Stimulated activated CD4-positive, alpha-beta T cell treated with anti-CD3 and anti-CD28 coated beads, Interleukin-15, amount 100 ng/mL, for 48 hours (primary cell): ENCODE data around the gene ADRA1B.

ENCODE experiments used
- DNase-seq, 2 donors: peaks; one replicate each; pipeline ENCODE4 v3.0.0-alpha.2; 2020; ENCODE audit warnings: low read depth in 2 of 2

ADRA1B gene

DNA sequence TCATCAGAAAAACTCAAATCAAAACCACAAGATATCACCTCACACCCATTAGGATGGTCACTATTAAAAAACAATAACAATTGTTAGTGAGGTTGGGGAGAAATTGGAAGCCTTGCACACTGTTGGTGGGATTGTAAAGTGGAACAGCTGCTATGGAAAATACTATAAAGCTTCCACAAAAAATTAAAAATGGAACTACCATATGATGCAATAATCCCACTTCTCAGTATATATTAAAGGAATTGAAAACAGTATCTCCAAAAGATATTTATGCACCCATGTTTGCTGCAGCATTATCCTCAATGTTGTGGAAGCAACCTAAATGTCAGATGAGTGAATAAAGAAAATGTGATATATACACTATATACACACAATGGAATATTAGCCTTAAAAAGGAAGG is 14.5 kb upstream of the ADRA1B start:
- DNase-seq = no peak

DNA sequence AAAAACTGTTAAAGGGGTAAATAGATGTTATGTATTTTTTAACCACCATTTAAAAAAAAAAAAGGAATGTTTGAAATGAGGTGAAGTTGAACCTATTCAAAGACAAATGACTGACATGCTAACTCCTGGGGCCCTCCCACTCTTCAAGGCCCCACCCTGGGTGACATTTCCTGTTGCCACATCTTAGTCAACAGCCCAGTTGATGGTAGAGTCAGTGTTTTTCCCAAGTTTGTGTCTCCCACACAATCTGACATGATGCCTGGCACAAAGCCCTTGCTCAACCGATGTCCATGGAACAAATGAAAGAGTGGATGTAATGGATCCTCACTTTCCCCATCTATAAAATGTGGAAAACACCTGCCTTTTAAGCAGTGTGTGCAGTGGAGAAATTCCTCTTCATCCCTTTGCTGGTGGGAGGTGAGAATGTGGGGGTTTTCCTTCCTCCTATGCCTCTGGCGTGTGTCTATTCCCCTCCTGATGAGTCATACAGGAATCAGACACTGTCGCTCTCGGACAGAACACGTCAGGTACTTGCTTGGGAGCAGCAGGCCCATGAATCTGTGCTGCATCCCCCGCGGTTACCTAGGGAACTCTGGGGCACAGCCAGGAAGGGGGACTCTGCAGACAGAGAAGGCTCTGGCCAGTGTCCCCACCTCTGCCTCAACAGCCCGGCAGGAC is 13.7 kb upstream of the ADRA1B start:
- DNase-seq = no peak

DNA sequence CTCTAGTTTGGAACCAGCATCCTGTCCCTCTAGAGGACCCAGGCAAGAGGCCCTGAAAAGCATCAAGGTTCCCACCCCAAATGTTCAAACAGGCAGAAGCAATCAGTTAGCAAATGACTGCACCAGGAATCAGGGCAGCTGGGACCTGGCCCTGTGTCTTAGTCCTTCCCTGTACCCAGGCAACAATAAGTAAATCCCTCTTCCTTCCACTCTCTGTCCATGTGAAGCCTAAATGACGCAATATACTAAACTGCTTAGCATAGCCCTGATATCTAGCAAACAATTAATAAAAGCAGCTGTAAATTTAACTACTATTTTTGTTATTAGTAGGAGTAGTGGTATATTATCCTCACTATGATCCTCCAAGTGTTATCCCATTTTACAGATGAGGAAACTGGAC is 13.2 kb upstream of the ADRA1B start:
- DNase-seq = no peak

DNA sequence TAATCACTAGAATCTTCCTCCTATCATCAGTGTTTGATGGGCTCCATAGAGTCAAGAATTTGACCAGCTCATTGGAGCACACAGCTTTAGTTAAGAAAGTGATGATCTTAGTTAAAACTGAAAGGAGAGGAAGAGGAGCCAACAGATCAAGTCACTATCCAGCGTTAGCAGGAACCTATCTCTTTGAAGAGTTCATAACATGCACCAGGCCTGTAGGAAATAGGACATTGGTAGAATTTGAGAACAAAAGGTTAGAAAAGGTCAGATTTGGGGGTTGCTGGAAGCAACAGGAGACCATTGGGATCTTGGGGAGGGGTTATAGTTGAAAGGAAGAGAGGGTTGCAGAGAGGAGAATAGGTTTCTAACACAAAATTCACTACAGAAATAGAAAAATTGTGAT is 11.4 kb upstream of the ADRA1B start:
- no peak for DNase-seq

DNA sequence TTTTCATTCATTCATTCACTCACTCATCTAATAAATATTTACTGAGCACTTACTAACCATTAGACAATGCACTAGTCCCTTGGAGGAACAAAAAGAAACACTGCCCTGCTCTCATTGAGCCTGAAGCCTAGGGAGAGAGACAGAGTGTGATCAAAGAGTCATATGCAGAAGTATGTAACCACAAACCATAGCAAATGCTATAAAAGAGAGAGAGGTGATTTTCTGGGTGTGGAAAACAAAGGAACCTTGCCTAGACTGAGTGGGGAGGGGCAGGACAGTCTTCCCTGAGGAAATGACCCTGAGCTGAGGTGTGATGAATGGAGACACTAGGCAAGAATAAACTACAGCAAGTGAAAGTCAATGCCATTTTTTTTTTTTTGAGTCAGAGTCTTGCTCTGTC is 10.8 kb upstream of the ADRA1B start:
- no peak for DNase-seq

DNA sequence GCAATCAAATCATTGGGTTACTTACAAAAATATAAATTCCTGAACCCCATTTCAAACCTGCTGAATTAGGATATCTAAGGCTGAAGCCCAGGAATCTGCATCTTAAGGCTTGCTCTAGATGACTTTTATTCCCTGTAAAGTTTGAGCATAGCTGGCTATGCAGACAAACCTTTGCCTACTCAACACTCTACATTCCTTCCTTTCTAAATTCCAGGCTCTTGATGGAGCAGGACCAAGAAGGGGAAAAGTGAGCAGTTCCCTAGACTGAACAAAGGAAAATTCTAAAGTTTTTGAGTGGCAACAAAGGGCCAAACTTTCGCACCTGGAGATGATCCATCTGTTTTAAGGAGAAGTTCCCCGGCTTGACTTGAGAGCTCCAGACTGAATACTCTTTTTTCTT is 9.8 kb upstream of the ADRA1B start:
- no peak for DNase-seq

DNA sequence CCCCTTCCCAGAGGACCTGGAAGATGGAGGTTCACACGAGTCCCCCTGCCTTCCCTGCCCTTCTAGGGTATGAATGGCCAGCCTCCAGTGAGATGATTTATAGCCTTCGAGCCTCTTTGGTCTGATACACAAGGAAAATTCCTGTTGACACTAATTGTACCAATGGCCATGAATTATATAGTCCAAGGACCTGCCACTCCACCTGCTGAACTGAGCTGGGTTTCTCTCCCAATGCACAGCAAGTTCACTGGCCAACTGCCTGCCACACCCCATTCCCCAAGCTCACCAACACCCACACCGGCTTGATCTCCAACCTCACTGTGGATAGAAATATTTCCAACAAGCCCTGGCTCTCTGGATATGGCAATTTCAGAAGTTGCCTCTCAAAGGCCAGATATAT is 9.3 kb upstream of the ADRA1B start:
- DNase-seq = no peak

DNA sequence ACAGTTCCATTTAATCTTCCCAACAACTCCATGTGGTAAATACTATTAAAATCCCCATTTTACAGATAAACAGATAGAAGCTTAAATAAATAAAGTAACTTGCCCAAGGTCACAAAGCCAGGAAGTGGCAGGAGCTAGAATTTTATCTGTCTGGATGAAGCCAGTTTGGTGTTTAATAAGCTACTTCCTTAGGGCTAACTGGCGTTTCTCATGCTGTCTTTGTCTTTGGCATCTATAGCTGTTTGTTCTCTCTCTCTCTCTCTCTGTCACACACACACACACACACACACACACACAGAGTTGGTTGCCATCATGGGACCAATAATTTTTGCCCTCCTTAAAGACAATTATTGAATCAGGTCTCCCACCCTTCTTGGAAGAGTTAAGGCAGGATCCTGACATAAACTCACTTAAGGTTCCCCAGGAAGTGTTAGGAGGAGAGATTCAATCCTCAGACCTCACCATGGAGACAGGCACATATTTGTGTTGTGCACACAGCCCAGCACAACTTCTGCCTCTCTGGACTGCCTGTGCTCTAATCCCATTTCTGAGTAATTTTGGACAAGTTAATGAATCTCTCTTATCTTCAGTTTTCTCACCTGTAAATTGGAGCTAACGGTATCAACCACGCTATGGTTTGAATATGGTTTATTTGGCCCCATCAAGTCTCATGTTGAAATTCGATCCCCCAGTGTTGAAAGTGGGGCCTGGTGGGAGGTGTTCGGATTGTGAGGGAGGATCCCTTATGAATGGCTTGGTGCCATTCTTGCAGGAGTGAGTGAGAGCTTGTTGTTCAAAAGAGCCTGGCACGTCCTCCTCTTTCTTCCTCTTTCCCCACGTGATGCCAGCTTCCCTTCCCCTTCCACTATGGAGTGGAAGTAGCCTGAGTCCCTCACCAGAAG is 8.3 kb upstream of the ADRA1B start:
- DNase-seq = no peak

DNA sequence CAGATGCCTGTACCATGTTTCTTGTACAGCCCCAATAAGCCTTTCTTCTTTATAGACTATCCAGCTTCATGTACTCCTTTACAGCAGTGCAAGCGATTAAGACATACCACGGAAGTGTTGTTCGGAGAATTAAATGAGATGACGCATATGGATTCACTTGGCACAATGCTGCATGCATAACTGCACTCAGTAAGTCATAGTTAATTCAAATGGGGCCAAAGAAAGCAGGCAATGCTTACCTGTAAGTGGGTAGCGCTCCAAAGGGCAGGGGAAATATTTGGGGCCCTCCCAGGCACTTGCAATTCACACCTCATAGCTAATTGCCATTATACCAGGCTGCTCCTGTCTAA is 7.7 kb upstream of the ADRA1B start:
- DNase-seq = no peak

DNA sequence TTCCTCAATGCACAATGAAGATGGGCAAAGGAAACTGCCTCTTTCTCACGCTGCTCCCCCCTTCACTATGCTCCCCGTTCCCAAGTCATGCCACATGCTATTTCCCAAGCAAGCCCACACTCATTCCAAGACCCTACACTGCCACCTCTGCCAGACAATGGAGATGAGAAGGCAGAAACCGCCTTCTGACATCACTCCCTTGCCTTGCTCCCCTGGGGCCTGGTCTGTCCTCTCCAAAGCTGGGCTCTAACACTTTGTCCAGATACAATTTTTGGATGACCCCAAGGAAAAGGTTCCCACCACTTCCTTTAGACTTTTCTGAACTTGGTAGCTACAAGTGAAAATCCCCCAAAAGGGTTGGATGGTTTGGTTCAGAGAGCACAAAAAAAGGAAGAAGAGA is 7.2 kb upstream of the ADRA1B start:
- no peak for DNase-seq

DNA sequence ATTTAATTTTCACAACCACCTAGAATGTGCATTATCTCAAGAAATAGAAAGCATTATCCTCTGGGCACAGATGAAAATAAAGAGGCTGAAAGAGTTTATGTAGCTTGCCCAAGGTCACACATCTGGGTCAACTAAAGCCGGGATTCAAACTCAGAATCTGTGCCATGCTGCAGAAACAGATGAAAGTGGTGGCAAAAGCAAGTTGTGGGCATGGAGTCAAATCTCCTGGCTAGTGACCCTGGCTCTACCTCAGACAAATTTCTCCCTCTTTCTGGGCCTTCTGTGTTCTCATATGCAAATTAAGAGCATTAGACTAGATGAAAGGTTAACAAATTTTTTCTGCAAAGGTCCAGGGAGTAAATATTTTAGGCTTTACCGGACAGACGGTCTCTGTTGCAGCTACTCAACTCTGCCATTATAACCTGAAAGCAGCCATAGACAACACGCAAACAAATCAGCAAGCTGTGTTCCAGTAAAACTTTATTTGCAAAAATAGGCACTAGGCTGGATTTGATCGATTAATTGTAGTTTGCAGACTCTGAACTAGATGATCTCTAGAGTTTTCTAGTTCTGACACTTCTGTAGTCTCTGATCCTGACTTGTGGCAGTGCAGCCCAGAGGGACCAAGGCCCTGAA is 6.0 kb upstream of the ADRA1B start:
- DNase-seq = no peak

DNA sequence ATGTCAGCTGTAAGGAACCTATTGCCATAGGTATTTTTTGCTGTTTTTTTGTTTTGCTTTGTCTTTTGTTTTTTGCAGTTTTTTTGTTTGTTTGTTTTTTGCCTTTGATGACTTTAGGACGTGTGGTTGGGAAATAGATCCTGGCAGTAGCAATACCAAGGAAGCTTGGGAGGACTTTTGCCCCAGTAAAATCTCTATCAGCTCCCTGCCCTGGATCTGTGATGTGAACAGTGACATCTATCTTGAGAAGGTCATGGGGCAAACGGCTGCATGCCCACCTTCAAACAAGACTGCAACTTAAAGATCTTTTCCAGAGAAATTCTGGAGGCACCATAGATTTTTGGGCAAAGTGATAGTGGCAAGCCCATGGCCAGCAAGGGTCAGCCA is 5.4 kb upstream of the ADRA1B start:
- DNase-seq = no peak

DNA sequence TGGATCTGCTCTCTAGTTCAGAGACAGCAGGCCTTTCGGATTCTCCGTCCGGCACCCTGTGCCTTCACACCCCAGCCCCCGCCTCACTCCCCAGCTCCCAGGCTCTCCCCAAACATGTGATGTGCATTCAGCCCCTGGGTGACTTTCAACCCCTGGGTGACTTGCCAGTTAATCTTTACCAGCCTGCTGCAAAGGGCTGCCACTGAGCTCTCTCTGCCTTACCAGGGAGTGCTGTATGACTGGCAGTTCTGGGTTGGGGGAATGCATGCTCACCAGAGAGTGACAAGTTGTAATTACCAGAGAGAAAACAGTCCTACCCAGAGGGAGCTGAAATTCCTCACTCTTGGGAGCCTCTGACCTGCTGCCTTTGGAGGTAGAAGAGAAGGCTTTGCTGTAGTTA is 4.9 kb upstream of the ADRA1B start:
- no peak for DNase-seq

DNA sequence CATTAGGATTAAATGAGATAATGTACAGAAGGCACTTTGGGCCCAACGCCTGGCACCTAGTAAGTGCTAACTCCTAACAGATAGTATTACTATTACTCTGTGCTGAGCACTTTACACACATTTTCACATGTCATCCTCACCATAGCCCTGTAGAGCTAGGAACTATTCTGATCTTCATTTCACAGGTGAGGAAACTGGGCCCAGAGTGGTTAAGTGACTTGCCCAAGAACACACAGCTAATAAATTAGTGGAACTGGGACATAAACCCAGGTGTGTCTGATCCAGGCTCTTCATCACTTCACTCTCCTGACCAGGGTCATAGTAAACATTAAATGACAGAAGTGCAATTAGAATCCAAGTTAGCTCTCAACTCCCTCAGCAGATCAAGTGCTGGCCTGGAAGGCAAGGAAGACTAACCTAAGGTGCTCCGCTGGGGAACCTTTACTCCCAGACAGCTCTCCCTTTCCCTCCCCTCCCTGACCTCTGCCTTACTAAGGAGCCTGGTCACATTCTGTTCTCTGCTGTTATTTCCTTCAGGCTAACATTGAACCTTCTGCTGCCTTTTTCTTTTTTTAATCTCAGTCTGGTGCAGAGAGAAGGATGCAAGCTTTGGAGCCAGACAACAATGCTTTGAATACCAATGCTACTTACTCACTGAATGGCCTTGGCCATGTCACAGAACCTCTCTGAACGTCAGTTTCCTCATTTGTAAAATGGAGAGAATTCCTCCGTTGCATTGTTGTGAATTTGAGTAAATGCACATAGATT is 4.1 kb upstream of the ADRA1B start:
- DNase-seq = no peak

DNA sequence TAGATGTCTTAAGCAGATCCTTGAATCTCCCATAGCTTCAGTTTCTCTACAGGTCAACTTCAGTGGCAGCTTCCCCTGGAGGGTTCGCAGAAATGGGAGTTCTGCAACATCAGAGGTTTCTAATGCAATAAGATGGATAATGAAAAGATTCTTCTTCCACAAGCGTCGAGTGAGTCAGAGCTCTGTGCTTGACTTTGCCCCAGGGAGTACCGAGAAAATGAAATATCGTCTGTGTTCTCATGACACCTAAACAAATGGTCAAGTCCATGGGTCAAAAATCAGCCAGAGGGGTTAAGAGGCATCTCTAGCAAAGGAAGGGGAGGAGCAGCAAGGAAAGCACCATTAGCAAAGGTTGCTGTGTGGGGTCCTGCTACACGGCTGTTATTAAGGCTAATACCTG is 3.2 kb upstream of the ADRA1B start:
- no peak for DNase-seq

DNA sequence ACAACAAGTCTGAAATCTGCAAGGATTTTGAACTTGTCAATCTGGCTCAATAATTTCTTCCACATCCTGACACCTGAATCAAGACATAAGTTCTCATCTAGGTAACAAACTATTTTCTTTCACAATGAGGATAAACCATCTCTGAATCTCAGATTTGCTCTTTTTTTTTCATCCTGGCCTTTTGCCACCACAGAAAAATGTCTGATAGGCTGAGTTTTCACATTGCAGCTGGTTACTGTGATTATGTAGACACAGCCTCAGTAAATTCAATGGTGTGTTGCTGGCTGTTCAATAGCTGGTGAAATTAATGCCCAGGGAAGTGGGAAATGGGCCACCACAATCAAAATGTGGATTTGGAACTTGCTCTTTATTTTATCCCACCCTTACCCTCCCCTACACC is 2.8 kb upstream of the ADRA1B start:
- DNase-seq = no peak

DNA sequence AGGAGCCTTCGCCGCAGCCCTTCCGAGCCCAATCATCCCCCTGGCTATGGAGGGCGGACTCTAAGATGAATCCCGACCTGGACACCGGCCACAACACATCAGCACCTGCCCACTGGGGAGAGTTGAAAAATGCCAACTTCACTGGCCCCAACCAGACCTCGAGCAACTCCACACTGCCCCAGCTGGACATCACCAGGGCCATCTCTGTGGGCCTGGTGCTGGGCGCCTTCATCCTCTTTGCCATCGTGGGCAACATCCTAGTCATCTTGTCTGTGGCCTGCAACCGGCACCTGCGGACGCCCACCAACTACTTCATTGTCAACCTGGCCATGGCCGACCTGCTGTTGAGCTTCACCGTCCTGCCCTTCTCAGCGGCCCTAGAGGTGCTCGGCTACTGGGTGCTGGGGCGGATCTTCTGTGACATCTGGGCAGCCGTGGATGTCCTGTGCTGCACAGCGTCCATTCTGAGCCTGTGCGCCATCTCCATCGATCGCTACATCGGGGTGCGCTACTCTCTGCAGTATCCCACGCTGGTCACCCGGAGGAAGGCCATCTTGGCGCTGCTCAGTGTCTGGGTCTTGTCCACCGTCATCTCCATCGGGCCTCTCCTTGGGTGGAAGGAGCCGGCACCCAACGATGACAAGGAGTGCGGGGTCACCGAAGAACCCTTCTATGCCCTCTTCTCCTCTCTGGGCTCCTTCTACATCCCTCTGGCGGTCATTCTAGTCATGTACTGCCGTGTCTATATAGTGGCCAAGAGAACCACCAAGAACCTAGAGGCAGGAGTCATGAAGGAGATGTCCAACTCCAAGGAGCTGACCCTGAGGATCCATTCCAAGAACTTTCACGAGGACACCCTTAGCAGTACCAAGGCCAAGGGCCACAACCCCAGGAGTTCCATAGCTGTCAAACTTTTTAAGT is 819 bp downstream of the ADRA1B start:
- no peak for DNase-seq

DNA sequence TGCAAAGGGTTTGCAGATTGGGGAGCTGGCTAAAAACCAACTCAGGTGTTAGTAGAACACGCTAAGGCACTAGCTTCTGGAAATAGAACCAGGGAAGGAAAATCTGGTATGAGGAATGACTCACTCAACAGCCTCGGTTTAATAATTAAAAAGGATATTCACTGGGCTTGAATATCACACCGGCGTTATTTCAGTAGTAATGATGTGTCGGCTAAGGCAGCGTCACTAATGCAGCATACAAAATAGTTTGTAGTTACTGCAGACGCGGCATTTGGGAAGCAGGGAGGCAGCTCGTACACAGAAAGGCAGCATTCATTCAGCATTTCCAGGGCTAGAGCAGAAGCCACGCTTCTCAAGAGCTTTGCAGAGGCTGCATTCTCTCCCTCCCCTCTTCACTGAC is 1.7 kb downstream of the ADRA1B start:
- DNase-seq = no peak

DNA sequence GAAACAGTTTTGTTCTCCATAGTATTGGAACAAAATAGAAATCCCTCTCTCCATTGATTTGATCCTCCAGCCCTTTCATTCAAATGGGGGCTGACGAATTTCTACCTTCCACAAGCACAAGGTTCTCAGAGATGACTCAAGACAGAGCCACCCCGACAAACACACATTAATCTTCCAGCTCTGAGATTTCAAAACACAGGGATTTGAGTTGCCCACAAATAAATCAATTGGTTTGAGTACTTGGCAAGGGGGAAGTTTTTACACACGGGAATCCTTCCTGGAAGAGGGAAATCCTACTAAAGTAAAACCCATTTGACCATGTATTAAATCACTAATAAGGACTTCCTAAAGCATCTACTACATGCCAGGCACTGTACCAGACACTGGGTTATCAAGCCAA is 5.4 kb downstream of the ADRA1B start:
- DNase-seq = no peak

DNA sequence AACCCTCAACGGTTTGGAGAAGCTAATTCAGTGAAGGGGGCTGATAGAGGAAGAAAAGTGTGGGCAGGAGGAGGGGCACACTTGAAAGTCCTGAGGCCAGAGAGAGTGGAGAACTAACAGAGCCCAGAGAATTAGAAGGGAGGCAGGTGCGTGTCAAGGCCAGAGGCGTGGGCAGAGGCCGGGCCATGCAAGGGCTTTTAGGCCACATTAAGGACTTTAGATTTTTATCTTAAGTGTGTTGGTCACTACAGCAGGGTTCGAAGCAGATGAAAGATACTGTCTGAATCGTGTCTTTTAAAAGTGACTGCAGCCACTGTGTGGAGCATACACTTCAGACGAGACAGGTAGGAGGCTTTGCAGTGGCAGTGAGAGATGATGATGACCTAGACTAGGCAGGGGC is 6.7 kb downstream of the ADRA1B start:
- DNase-seq = no peak
